ENCODE data around the gene IQSEC1.
A peak's percentile ranks its signal among the peaks of the same experiment; 100 is the strongest.

The IQSEC1 gene

DNA sequence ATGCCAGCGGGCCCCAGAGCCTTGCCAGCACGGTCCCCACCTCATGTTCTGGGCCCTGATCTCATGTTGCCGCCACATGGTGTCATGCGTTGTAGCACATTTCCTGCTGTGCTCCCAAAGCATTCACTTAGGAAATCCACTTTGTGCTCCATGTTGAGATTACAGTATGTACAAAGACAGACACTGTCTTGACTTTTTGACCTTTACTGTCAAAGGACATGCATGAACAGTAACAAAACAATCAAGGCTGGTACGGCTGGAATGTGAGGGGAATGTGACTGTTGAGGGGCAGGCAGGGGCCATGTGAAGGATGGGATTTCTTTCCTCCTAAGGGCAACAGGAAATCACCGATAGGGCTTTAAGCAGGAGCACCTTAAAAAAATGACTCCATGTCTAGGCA lies 178.6 kb downstream of the IQSEC1 start:
- H3K36me3 ChIP-seq (ENCODE audit: control insufficient read depth in 2 of 2, insufficient read depth in 2 of 2, low read length in 2 of 2), result peaks cover 3 to 5% of the 10 kb centered on the region in 2 donors
- H3K9ac ChIP-seq (ENCODE audit: low read depth in 1 of 2, low read length in 2 of 2), result no peak overlapping the region
- peaks cover 2 to 3% of the 10 kb centered on the region in 2 donors for H3K4me1 ChIP-seq (ENCODE audit: control insufficient read depth in 2 of 2, insufficient read depth in 2 of 2, low read length in 2 of 2)
- H3K27ac ChIP-seq (ENCODE audit: low read depth in 2 of 2, low read length in 2 of 2), result no peak overlapping the region
- H3K27me3 ChIP-seq (ENCODE audit: control insufficient read depth in 2 of 2, insufficient read depth in 2 of 2, low read length in 2 of 2), result peaks cover 0 to 9% of the 10 kb centered on the region in 2 donors
- no peak overlapping the region for H3K4me3 ChIP-seq (ENCODE audit: low read length in 2 of 2)
- H3K9me3 ChIP-seq (ENCODE audit: control insufficient read depth in 2 of 2, low read length in 2 of 2), result no peaks in the 10 kb centered on the region

DNA sequence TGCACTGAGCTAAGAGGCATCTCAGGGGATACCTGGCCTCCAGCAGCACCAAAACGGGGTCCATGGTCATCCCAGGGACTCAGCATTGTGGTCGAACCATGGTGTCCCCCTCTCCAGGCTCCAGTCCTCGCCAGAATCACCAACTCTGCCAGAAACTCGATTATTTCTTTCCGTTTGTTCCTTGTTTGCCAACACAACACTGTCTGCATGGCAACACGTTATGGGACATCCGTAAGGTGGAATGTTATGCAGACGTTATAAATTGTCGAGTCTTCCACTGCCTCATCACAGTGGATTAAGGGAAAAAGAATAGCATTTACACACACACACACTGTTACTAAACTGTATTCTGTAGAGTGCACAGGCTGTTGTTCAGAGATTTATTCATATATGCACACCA lies 179.4 kb downstream of the IQSEC1 start:
- Histone ChIP-seq H3K9ac (ENCODE audit: low read depth in 1 of 2, low read length in 2 of 2) (no peak overlapping the region), H3K27ac (ENCODE audit: low read depth in 2 of 2, low read length in 2 of 2) (no peak overlapping the region)

DNA sequence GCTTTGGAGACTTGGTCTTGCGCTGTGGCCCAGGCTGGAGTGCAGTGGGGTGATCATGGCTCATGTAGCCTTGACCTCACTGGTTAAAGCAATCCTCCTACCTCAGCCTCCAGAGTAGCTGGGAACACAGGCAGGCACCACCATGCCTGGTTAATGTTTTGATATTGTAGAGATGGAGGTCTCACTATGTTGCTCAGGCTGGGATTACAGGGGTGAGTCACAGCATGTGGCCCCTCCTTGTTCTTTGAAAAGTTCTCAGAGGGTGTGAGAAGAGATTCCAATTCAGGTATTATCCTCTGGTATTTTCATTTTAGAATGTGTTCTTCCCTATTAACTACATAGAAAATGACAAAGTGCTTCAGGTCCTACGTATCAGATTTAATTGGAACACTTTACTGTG lies 180.0 kb downstream of the IQSEC1 start:
- no peaks in the 10 kb centered on the region for H3K9me3 ChIP-seq (ENCODE audit: control insufficient read depth in 2 of 2, low read length in 2 of 2)
- H3K27ac ChIP-seq (ENCODE audit: low read depth in 2 of 2, low read length in 2 of 2), result no peak overlapping the region
- H3K4me1 ChIP-seq (ENCODE audit: control insufficient read depth in 2 of 2, insufficient read depth in 2 of 2, low read length in 2 of 2), result peaks cover 2 to 3% of the 10 kb centered on the region in 2 donors
- H3K36me3 ChIP-seq (ENCODE audit: control insufficient read depth in 2 of 2, insufficient read depth in 2 of 2, low read length in 2 of 2), result no peaks in the 10 kb centered on the region
- H3K4me3 ChIP-seq (ENCODE audit: low read length in 2 of 2), result no peak overlapping the region
- H3K9ac ChIP-seq (ENCODE audit: low read depth in 1 of 2, low read length in 2 of 2), result no peak overlapping the region
- H3K27me3 ChIP-seq (ENCODE audit: control insufficient read depth in 2 of 2, insufficient read depth in 2 of 2, low read length in 2 of 2), result peaks cover 0 to 11% of the 10 kb centered on the region in 2 donors

More for the DNA sequence above, 179.4 kb downstream of the IQSEC1 start:
- Histone ChIP-seq H3K9me3 (ENCODE audit: control insufficient read depth in 2 of 2, low read length in 2 of 2) (no peaks in the 10 kb centered on the region), H3K36me3 (ENCODE audit: control insufficient read depth in 2 of 2, insufficient read depth in 2 of 2, low read length in 2 of 2) (peaks cover 0 to under 1% of the 10 kb centered on the region in 2 donors), H3K27me3 (ENCODE audit: control insufficient read depth in 2 of 2, insufficient read depth in 2 of 2, low read length in 2 of 2) (peaks cover 0 to 10% of the 10 kb centered on the region in 2 donors), H3K4me1 (ENCODE audit: control insufficient read depth in 2 of 2, insufficient read depth in 2 of 2, low read length in 2 of 2) (peaks cover 2 to 3% of the 10 kb centered on the region in 2 donors), H3K4me3 (ENCODE audit: low read length in 2 of 2) (no peak overlapping the region)

DNA sequence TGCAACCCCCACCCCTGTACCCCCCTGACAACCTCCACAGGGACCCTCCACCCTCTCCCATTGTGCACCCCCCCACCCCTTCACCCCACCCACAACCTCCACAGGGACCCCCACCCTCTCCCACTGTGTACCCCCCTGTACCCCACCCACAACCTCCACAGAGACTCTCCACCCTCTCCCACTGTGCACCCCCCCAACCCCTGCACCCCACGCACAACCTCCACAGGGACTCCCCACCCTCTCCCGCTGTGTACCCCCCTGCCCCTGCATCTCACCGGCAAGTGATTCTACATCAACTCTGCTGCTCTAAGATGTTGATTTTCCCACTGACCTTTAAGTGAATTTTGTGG lies 180.4 kb downstream of the IQSEC1 start:
- Histone ChIP-seq H3K36me3 (ENCODE audit: control insufficient read depth in 2 of 2, insufficient read depth in 2 of 2, low read length in 2 of 2) (no peaks in the 10 kb centered on the region), H3K27ac (ENCODE audit: low read depth in 2 of 2, low read length in 2 of 2) (no peak overlapping the region), H3K9ac (ENCODE audit: low read depth in 1 of 2, low read length in 2 of 2) (no peak overlapping the region), H3K4me3 (ENCODE audit: low read length in 2 of 2) (no peak overlapping the region), H3K9me3 (ENCODE audit: control insufficient read depth in 2 of 2, low read length in 2 of 2) (no peaks in the 10 kb centered on the region), H3K4me1 (ENCODE audit: control insufficient read depth in 2 of 2, insufficient read depth in 2 of 2, low read length in 2 of 2) (peaks cover 2 to 3% of the 10 kb centered on the region in 2 donors), H3K27me3 (ENCODE audit: control insufficient read depth in 2 of 2, insufficient read depth in 2 of 2, low read length in 2 of 2) (peaks cover 0 to 11% of the 10 kb centered on the region in 2 donors)

DNA sequence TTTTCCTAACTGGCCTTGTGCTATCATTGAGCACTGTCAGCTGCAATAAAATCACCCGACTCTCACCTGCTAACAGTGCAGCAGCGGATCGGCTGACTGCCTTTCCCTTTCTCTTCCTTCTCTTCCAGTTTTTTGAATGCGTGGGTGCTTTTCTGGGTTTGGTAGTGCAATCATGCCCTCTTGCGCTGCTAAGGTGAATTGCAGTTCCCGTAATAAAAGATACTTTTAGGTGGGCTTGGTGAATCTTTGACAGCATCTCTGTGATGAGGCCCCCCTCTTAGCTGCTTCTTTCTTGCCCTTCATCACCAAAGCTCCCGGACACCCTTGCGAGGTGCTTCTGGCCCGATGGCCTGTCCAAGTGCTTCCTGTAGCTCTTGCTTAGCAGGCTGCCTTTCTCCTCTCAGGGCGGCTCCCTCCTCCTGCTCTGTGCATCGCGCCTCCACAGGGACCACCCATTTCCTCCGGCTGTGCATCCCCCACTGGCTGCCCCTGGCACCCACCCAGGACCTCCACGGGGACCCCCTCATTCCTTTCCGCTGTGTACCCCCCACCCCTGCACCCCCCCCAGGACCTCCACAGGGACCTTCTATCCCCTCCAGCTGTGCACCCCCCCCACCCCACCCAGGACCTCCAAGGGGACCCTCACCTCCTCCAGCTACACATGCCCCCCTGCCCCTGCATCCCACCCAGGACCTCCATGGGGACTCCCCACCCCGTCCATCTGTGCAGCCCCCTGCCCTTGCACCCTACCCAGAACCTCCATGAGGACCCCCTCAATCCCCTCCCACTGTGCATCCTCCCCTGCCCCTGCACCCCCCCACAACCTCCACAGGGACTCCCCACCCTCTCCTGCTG lies 181.0 kb downstream of the IQSEC1 start:
- peaks cover 2 to 3% of the 10 kb centered on the region in 2 donors for H3K4me1 ChIP-seq (ENCODE audit: control insufficient read depth in 2 of 2, insufficient read depth in 2 of 2, low read length in 2 of 2)
- H3K4me3 ChIP-seq (ENCODE audit: low read length in 2 of 2), result peak overlapping the region; percentile 19 to 53
- H3K27me3 ChIP-seq (ENCODE audit: control insufficient read depth in 2 of 2, insufficient read depth in 2 of 2, low read length in 2 of 2), result peaks cover 0 to 11% of the 10 kb centered on the region in 2 donors
- no peak overlapping the region for H3K27ac ChIP-seq (ENCODE audit: low read depth in 2 of 2, low read length in 2 of 2)
- H3K36me3 ChIP-seq (ENCODE audit: control insufficient read depth in 2 of 2, insufficient read depth in 2 of 2, low read length in 2 of 2), result no peaks in the 10 kb centered on the region
- no peaks in the 10 kb centered on the region for H3K9me3 ChIP-seq (ENCODE audit: control insufficient read depth in 2 of 2, low read length in 2 of 2)
- H3K9ac ChIP-seq (ENCODE audit: low read depth in 1 of 2, low read length in 2 of 2), result peak overlapping the region in 1 of 2 donors; percentile 6

DNA sequence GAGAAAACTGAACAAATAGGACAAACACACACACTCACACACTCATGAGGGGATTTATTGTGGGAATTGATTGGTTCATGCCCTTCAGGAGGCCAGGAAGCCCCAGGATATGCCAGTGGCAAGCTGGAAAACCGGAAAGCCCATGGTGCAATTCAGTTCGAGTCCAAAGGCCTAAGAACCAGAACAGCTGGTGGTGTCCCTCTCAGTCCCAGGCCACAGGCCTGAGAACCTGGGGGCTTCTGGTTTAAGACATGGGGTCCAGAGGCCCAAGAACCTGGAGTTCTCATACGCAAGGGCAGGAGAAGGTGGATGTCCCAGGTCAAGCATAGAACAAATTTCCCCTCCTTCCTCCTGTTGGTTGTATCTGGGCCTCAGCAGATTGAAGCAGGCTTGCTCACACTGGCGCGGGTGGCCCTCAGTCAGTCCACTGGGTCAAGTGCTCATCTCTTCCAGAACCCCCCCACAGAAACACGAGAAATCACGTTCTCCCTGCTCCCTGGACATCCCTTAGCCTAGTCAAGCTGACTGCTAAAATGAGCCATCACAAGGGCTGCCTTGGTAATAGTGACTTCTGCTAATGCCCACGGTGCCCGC lies 181.7 kb downstream of the IQSEC1 start:
- H3K9ac ChIP-seq (ENCODE audit: low read depth in 1 of 2, low read length in 2 of 2), result peak overlapping the region in 1 of 2 donors; percentile 6
- H3K4me1 ChIP-seq (ENCODE audit: control insufficient read depth in 2 of 2, insufficient read depth in 2 of 2, low read length in 2 of 2), result peaks cover 2 to 3% of the 10 kb centered on the region in 2 donors
- no peaks in the 10 kb centered on the region for H3K36me3 ChIP-seq (ENCODE audit: control insufficient read depth in 2 of 2, insufficient read depth in 2 of 2, low read length in 2 of 2)
- peaks cover 0 to 13% of the 10 kb centered on the region in 2 donors for H3K27me3 ChIP-seq (ENCODE audit: control insufficient read depth in 2 of 2, insufficient read depth in 2 of 2, low read length in 2 of 2)
- peak overlapping the region; percentile 19 to 53 for H3K4me3 ChIP-seq (ENCODE audit: low read length in 2 of 2)
- no peaks in the 10 kb centered on the region for H3K9me3 ChIP-seq (ENCODE audit: control insufficient read depth in 2 of 2, low read length in 2 of 2)
- H3K27ac ChIP-seq (ENCODE audit: low read depth in 2 of 2, low read length in 2 of 2), result no peak overlapping the region

DNA sequence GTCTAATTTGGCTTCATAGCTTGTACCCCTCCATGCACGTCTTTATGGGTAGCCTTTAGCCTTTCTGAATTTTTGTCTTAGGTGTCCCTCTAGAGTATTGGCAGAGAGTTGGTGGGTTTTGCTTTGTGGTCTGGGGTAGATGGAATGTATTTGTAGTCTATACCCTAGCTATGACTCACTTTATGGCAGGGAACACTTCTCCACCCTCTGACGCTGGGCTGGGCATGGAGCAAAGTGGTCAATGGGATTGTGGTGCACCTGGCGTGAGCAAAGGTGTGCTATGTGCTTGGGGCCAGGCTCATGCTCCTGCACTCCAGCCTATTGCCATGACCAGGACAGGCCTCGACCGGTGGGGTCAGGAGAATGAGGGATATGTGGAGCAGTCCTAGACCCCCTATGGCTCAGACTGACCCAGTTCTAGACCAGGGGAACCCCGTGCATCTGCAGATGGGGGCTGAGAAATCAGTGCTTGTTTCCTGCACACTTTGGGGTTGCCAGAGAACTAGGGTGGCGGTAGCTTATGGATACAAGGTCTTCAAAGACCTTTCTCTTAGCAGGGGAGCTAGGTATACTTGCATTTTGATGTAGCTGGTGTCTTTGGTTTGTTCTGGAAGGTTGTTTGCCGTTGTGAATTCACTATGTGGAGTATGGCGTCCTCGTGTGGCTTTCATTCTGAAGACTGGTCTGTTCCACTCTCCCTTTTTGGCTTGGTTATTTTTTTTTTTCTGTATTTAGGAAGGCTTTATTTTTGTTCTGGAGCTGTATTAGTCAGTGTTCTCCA lies 182.4 kb downstream of the IQSEC1 start:
- peaks cover 0 to 13% of the 10 kb centered on the region in 2 donors for H3K27me3 ChIP-seq (ENCODE audit: control insufficient read depth in 2 of 2, insufficient read depth in 2 of 2, low read length in 2 of 2)
- no peaks in the 10 kb centered on the region for H3K9me3 ChIP-seq (ENCODE audit: control insufficient read depth in 2 of 2, low read length in 2 of 2)
- no peak overlapping the region for H3K9ac ChIP-seq (ENCODE audit: low read depth in 1 of 2, low read length in 2 of 2)
- H3K27ac ChIP-seq (ENCODE audit: low read depth in 2 of 2, low read length in 2 of 2), result no peak overlapping the region
- no peaks in the 10 kb centered on the region for H3K36me3 ChIP-seq (ENCODE audit: control insufficient read depth in 2 of 2, insufficient read depth in 2 of 2, low read length in 2 of 2)
- H3K4me1 ChIP-seq (ENCODE audit: control insufficient read depth in 2 of 2, insufficient read depth in 2 of 2, low read length in 2 of 2), result peaks cover 2 to 3% of the 10 kb centered on the region in 2 donors
- H3K4me3 ChIP-seq (ENCODE audit: low read length in 2 of 2), result no peak overlapping the region

DNA sequence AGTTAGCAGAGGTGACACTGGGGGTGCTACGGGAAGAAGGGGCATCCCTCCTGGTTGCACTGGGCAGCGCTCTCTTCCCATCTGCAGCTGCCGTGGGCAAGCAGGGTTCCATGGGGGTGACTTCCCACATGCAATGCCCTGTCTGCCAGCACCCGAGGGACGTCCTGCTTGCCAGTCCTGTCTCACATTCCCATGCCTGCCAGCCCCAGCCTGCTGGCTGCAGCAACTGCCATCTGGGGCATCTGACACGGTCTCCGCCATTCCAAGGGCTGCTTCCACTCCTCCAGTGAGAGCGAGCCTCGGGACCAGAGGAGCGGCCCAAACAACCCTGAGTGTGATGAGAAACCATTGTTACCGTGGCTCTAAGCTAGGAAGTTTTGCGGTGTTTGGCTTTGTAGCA lies 186.5 kb downstream of the IQSEC1 start:
- Histone ChIP-seq H3K9me3 (ENCODE audit: control insufficient read depth in 2 of 2, low read length in 2 of 2) (no peaks in the 10 kb centered on the region), H3K4me3 (ENCODE audit: low read length in 2 of 2) (no peak overlapping the region), H3K36me3 (ENCODE audit: control insufficient read depth in 2 of 2, insufficient read depth in 2 of 2, low read length in 2 of 2) (no peaks in the 10 kb centered on the region), H3K27ac (ENCODE audit: low read depth in 2 of 2, low read length in 2 of 2) (no peak overlapping the region), H3K4me1 (ENCODE audit: control insufficient read depth in 2 of 2, insufficient read depth in 2 of 2, low read length in 2 of 2) (peaks cover 0 to 1% of the 10 kb centered on the region in 2 donors), H3K9ac (ENCODE audit: low read depth in 1 of 2, low read length in 2 of 2) (no peak overlapping the region), H3K27me3 (ENCODE audit: control insufficient read depth in 2 of 2, insufficient read depth in 2 of 2, low read length in 2 of 2) (peaks cover 2 to 14% of the 10 kb centered on the region in 2 donors)

DNA sequence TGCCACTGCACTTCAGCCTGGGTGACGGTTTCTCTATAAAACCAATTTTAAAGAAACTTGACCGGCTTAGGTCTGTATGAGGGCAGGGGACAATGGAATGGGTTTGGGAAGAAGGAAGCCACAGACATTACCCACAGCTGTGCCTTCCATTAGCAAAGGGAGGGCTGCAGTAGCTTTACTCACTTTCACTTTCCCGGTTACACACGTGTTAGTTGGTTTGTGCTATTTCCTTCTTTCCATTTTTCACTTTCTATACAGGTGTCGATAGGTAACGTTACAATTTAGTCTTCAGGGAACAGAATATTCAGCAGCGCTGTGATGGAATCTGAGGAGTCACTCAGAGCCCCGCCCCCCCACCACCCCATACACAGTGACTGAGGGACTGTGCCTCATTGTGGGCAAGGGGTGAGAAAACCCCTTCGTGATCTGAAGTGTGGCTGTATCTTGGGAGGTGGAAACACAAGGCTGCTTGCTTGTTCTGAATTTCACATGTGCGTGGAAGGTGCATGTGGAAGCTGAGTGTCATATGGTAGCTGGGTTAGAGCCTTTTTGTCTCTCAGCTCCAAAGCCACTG lies 187.0 kb downstream of the IQSEC1 start:
- H3K4me3 ChIP-seq (ENCODE audit: low read length in 2 of 2), result no peak overlapping the region
- peaks cover 2 to 14% of the 10 kb centered on the region in 2 donors for H3K27me3 ChIP-seq (ENCODE audit: control insufficient read depth in 2 of 2, insufficient read depth in 2 of 2, low read length in 2 of 2)
- H3K9ac ChIP-seq (ENCODE audit: low read depth in 1 of 2, low read length in 2 of 2), result no peak overlapping the region
- H3K9me3 ChIP-seq (ENCODE audit: control insufficient read depth in 2 of 2, low read length in 2 of 2), result no peaks in the 10 kb centered on the region
- H3K36me3 ChIP-seq (ENCODE audit: control insufficient read depth in 2 of 2, insufficient read depth in 2 of 2, low read length in 2 of 2), result no peaks in the 10 kb centered on the region
- no peaks in the 10 kb centered on the region for H3K4me1 ChIP-seq (ENCODE audit: control insufficient read depth in 2 of 2, insufficient read depth in 2 of 2, low read length in 2 of 2)
- H3K27ac ChIP-seq (ENCODE audit: low read depth in 2 of 2, low read length in 2 of 2), result no peak overlapping the region
